Uterus (tissue), 4 donors: ENCODE measurements around the gene ARVCF. TPM values are rescaled to one million over a fixed set of nuclear protein-coding genes. Genes with fewer than 3 reads are reported as not detected.

Source experiments
- DNase-seq, 2 donors: peaks; one replicate each; pipeline ENCODE4 v3.0.0-alpha.2; 2019 to 2020
- H3K27ac ChIP-seq, 2 donors: fragments of 200-600 bp; sonication (generic); 1 replicate in 1 of 2; 2 replicates in 1 of 2; pipeline ENCODE4 v1.5.1; 2016 to 2018
- H3K27me3 ChIP-seq, 2 donors: fragments of 200-600 bp; sonication (generic); one replicate each; pipeline ENCODE4 v1.5.1; 2018 to 2019; ENCODE audit warnings: control low read depth in 1 of 2
- H3K36me3 ChIP-seq, 2 donors: fragments of 200-600 bp; sonication (generic); one replicate each; pipeline ENCODE4 v1.5.1; 2019; ENCODE audit warnings: control low read depth in 1 of 2
- H3K4me1 ChIP-seq, 2 donors: fragments of 200-600 bp; sonication (generic); one replicate each; pipeline ENCODE4 v1.5.1; 2018 to 2019; ENCODE audit warnings: control low read depth in 1 of 2
- H3K4me3 ChIP-seq, 2 donors: fragments of 200-600 bp; sonication (generic); 1 replicate in 1 of 2; 2 replicates in 1 of 2; pipeline ENCODE4 v1.5.1; 2018 to 2019; ENCODE audit warnings: mild to moderate bottlenecking in 1 of 2
- H3K9me3 ChIP-seq, 2 donors: fragments of 200-600 bp; sonication (generic); one replicate each; pipeline ENCODE4 v1.5.1; 2019; ENCODE audit warnings: control low read depth in 1 of 2
- CTCF ChIP-seq, 4 experiments: fragments of 200-600 bp in 2 of 4; fragments of 450-650 bp in 2 of 4; sonication (generic) in 2 of 4; IDR thresholded peaks; one replicate each; pipeline ENCODE4 v1.5.1; 2016 to 2019; ENCODE audit warnings: antibody characterized with exemption in 4 of 4, mild to moderate bottlenecking in 2 of 4, moderate library complexity in 1 of 4
- POLR2A ChIP-seq, 2 donors: fragments of 450-650 bp; IDR thresholded peaks; one replicate each; pipeline ENCODE4 v1.6.1; 2016; ENCODE audit warnings: antibody characterized with exemption in 2 of 2, mild to moderate bottlenecking in 1 of 2, moderate library complexity in 1 of 2
- intact Hi-C: fragments of 100-400 bp; cut with DNase I; formaldehyde crosslinking; loops from one replicate; pipeline ENCODE4 v1.15.1; 2023; ENCODE audit warnings: low total_unique reads
- total RNA-seq, 4 donors: library from RNA; depleted of rRNA in 3 of 4; stranded (reverse); fragments of >200 nt in 3 of 4; gene quantifications; one replicate each; pipeline versions ENCODE4 v1.1.0 to v1.2.4, GENCODE V29; 2014 to 2023
- donor health status: DM: yes; HTN: yes; CAD: no.

Gene ARVCF
- total RNA-seq, 4 donors from 2014 or later = 1.5 to 43.4 (median 16.6) TPM

- H3K36me3 ChIP-seq = no peaks in the 10 kb centered on the region
- no peaks in the 10 kb centered on the region for H3K9me3 ChIP-seq
- H3K27ac ChIP-seq = no peak overlapping the region
- intact Hi-C loops = no loop called here
- H3K4me3 ChIP-seq = no peak overlapping the region
- H3K4me1 ChIP-seq = no peaks in the 10 kb centered on the region
- TF ChIP-seq CTCF (IDR thresholded peaks at IDR 0.05) = no peak
- TF ChIP-seq POLR2A (IDR thresholded peaks at IDR 0.05) = no peak
- no peak for DNase-seq
- no peaks in the 10 kb centered on the region for H3K27me3 ChIP-seq
Observed at GRCh38 chr22:20060700-20061480, 44.3 kb upstream of the ARVCF start.

- no peak overlapping the region for H3K4me3 ChIP-seq
- no peaks in the 10 kb centered on the region for H3K27me3 ChIP-seq
- no peak overlapping the region for H3K27ac ChIP-seq
- no peaks in the 10 kb centered on the region for H3K9me3 ChIP-seq
- DNase-seq = no peak
- H3K36me3 ChIP-seq = no peaks in the 10 kb centered on the region
- TF ChIP-seq POLR2A (IDR thresholded peaks at IDR 0.05) (no peak), CTCF (IDR thresholded peaks at IDR 0.05) (no peak)
- intact Hi-C loops = no loop called here
- H3K4me1 ChIP-seq = no peaks in the 10 kb centered on the region
Observed at GRCh38 chr22:20058989-20059770, 42.6 kb upstream of the ARVCF start.

GRCh38 chr22:20057596-20058268, 41.1 kb upstream of the ARVCF start:
- H3K4me3 ChIP-seq = no peak overlapping the region
- H3K36me3 ChIP-seq = no peaks in the 10 kb centered on the region
- no peak for DNase-seq
- no peaks in the 10 kb centered on the region for H3K4me1 ChIP-seq
- no peak overlapping the region for H3K27ac ChIP-seq
- H3K27me3 ChIP-seq = no peaks in the 10 kb centered on the region
- intact Hi-C loops = no loop called here
- H3K9me3 ChIP-seq = no peaks in the 10 kb centered on the region
- TF ChIP-seq POLR2A (IDR thresholded peaks at IDR 0.05) (no peak), CTCF (IDR thresholded peaks at IDR 0.05) (no peak)

GRCh38 chr22:20056696-20057386, 40.2 kb upstream of the ARVCF start:
- H3K27me3 ChIP-seq = no peaks in the 10 kb centered on the region
- H3K9me3 ChIP-seq = no peaks in the 10 kb centered on the region
- no peak for TF ChIP-seq POLR2A (IDR thresholded peaks at IDR 0.05)
- TF ChIP-seq CTCF (IDR thresholded peaks at IDR 0.05) = no peak
- intact Hi-C loops = no loop called here
- H3K4me1 ChIP-seq = no peaks in the 10 kb centered on the region
- no peak overlapping the region for H3K4me3 ChIP-seq
- no peak overlapping the region for H3K27ac ChIP-seq
- no peak for DNase-seq
- no peaks in the 10 kb centered on the region for H3K36me3 ChIP-seq
